ENCODE data around the gene IL25. TPM values are rescaled to one million over a fixed set of nuclear protein-coding genes. Genes with fewer than 3 reads are reported as not detected.
"Not testable (repeated sequence)": the region's sequence is repeated elsewhere in the genome, so short reads cannot be mapped to it uniquely, and the experiment has no call there.

Gene IL25
- total RNA-seq, 4 donors from 2014 or later = not detected

- Histone ChIP-seq H3K27ac (no peak overlapping the region), H3K4me1 (no peaks in the 10 kb centered on the region), H3K27me3 (peaks cover 0 to 14% (median 0%) of the 10 kb centered on the region in 4 donors), H3K4me3 (no peak overlapping the region), H3K9me3 (no peaks in the 10 kb centered on the region), H3K36me3 (no peaks in the 10 kb centered on the region)
- 68 to 69% methylated on average over 8 to 9 of the region's 21 CpGs for WGBS, 2 donors
- intact Hi-C loops (cut with DNase I) = no loop called here
- TF ChIP-seq CTCF (IDR thresholded peaks at IDR 0.05) (no peak), POLR2A (IDR thresholded peaks at IDR 0.05) (no peak)
- DNase-seq = no peak
Observed at GRCh38 chr14:23415821-23416778, 43.5 kb downstream of the IL25 start.

- intact Hi-C loops (cut with DNase I) = no loop called here
- WGBS, 2 donors = 77 to 100% methylated on average over 1 to 9 of the region's 11 CpGs
- no peak for TF ChIP-seq POLR2A (IDR thresholded peaks at IDR 0.05)
- no peak for TF ChIP-seq CTCF (IDR thresholded peaks at IDR 0.05)
- H3K36me3 ChIP-seq = no peaks in the 10 kb centered on the region
- no peak overlapping the region for H3K4me3 ChIP-seq
- no peaks in the 10 kb centered on the region for H3K4me1 ChIP-seq
- DNase-seq = no peak
- peaks cover 0 to 8% (median 0%) of the 10 kb centered on the region in 4 donors for H3K27me3 ChIP-seq
- H3K27ac ChIP-seq = no peak overlapping the region
- H3K9me3 ChIP-seq = no peaks in the 10 kb centered on the region
Observed at GRCh38 chr14:23416801-23417200, 44.2 kb downstream of the IL25 start.

GRCh38 chr14:23417269-23417668, 44.7 kb downstream of the IL25 start:
- H3K27me3 ChIP-seq; H3K27ac ChIP-seq; H3K4me3 ChIP-seq; H3K36me3 ChIP-seq; DNase-seq; H3K4me1 ChIP-seq; intact Hi-C loops (cut with DNase I); H3K9me3 ChIP-seq: not testable (repeated sequence)
- 80 to 86% methylated on average over 10 to 12 of the region's 12 CpGs for WGBS, 2 donors

GRCh38 chr14:23418021-23418420, 45.4 kb downstream of the IL25 start:
- no peak overlapping the region for H3K27ac ChIP-seq
- H3K36me3 ChIP-seq = no peaks in the 10 kb centered on the region
- H3K4me1 ChIP-seq = no peaks in the 10 kb centered on the region
- no peaks in the 10 kb centered on the region for H3K9me3 ChIP-seq
- no peak for TF ChIP-seq CTCF (IDR thresholded peaks at IDR 0.05)
- no peak for TF ChIP-seq POLR2A (IDR thresholded peaks at IDR 0.05)
- no peak overlapping the region for H3K4me3 ChIP-seq
- no peak for DNase-seq
- H3K27me3 ChIP-seq = peaks cover 0 to 5% (median 0%) of the 10 kb centered on the region in 4 donors
- intact Hi-C loops (cut with DNase I) = no loop called here
- 86 to 88% methylated on average over 20 to 21 of the region's 21 CpGs for WGBS, 2 donors

- H3K27ac ChIP-seq; DNase-seq; H3K36me3 ChIP-seq; H3K4me1 ChIP-seq; H3K9me3 ChIP-seq; H3K4me3 ChIP-seq; H3K27me3 ChIP-seq; intact Hi-C loops (cut with DNase I): not testable (repeated sequence)
- WGBS, 2 donors = 67 to 72% methylated on average over 3 to 4 of the region's 17 CpGs
Observed at GRCh38 chr14:23419646-23420045, 47.0 kb downstream of the IL25 start.

- intact Hi-C loops (cut with DNase I) = no loop called here
- Histone ChIP-seq H3K27ac (no peak overlapping the region), H3K4me1 (no peaks in the 10 kb centered on the region)
Observed at GRCh38 chr14:23421594-23421993, 49.0 kb downstream of the IL25 start.

More at GRCh38 chr14:23421594-23421993, 49.0 kb downstream of the IL25 start:
- Histone ChIP-seq H3K9me3 (no peaks in the 10 kb centered on the region), H3K27me3 (peaks cover 0 to 5% (median 0%) of the 10 kb centered on the region in 4 donors), H3K4me3 (no peak overlapping the region), H3K36me3 (no peaks in the 10 kb centered on the region)
- TF ChIP-seq CTCF (IDR thresholded peaks at IDR 0.05) (no peak), POLR2A (IDR thresholded peaks at IDR 0.05) (no peak)
- DNase-seq = no peak
